GM23338 (cell line): ENCODE data around the gene GRIA2. TPM values are rescaled to one million over a fixed set of nuclear protein-coding genes. Genes with fewer than 3 reads are reported as not detected.

Experiments used
- ATAC-seq: fragments of 200-7000 bp; cut with Tn5 transposase; 3 replicates; pipeline ENCODE4 v1.9.1; 2020
- DNase-seq: peaks from one replicate; pipeline ENCODE4 v3.0.0-alpha.2; 2015; ENCODE audit warnings: low spot score
- H2AFZ ChIP-seq: fragments of 200-600 bp; sonication (generic); 2 replicates; pipeline ENCODE4 v1.8.0; 2016; ENCODE audit warnings: antibody characterized with exemption, mild to moderate bottlenecking, moderate library complexity
- H3F3A ChIP-seq: fragments of 200-600 bp; sonication (generic); replicated peaks from 2 replicates; pipeline ENCODE4 v1.8.0; 2017; ENCODE audit warnings: antibody characterized with exemption, mixed run types, low read depth
- H3K27ac ChIP-seq: fragments of 200-600 bp; sonication (generic); 2 replicates; pipeline ENCODE4 v1.6.1; 2016; ENCODE audit warnings: low read depth
- H3K27me3 ChIP-seq: fragments of 200-600 bp; sonication (generic); 2 replicates; pipeline ENCODE4 v1.8.0; 2016; ENCODE audit warnings: mild to moderate bottlenecking, mixed run types, moderate library complexity; ENCODE audit not compliant: insufficient read depth
- H3K36me3 ChIP-seq: fragments of 200-600 bp; sonication (generic); 2 replicates; pipeline ENCODE4 v1.8.0; 2016; ENCODE audit warnings: mild to moderate bottlenecking; ENCODE audit not compliant: insufficient read depth
- H3K4me1 ChIP-seq: fragments of 200-600 bp; sonication (generic); 2 replicates; pipeline ENCODE4 v1.8.0; 2016; ENCODE audit warnings: mild to moderate bottlenecking, moderate library complexity; ENCODE audit not compliant: insufficient read depth
- H3K4me2 ChIP-seq: fragments of 200-600 bp; sonication (generic); 2 replicates; pipeline ENCODE4 v1.7.1; 2017; ENCODE audit warnings: mixed run types
- H3K4me3 ChIP-seq: fragments of 200-600 bp; sonication (generic); 2 replicates; pipeline ENCODE4 v1.6.1; 2016; ENCODE audit warnings: mixed run types
- H3K79me2 ChIP-seq: fragments of 200-600 bp; sonication (generic); replicated peaks from 2 replicates; pipeline ENCODE4 v1.8.0; 2017; ENCODE audit warnings: mild to moderate bottlenecking; ENCODE audit not compliant: insufficient read depth
- H3K9me2 ChIP-seq: fragments of 200-600 bp; sonication (generic); 2 replicates; pipeline ENCODE4 v1.8.0; 2017; ENCODE audit not compliant: insufficient read depth
- H4K20me1 ChIP-seq: fragments of 200-600 bp; sonication (generic); replicated peaks from 2 replicates; pipeline ENCODE4 v1.8.0; 2017; ENCODE audit warnings: mild to moderate bottlenecking; ENCODE audit not compliant: insufficient read depth
- H3K27ac Mint-ChIP-seq: 2 replicates; pipeline ENCODE4 v1.8.0; 2020; ENCODE audit warnings: inconsistent platforms, mild to moderate bottlenecking, moderate library complexity, mixed read lengths
- H3K27me3 Mint-ChIP-seq: 3 replicates; pipeline ENCODE4 v1.8.0; 2022; ENCODE audit warnings: low read depth, mild to moderate bottlenecking, moderate library complexity, mixed read lengths, inconsistent platforms; ENCODE audit not compliant: insufficient read depth, poor library complexity
- H3K36me3 Mint-ChIP-seq: 3 replicates; pipeline ENCODE4 v1.8.0; 2021; ENCODE audit warnings: low read depth, mild to moderate bottlenecking, inconsistent platforms, moderate library complexity, mixed read lengths
- H3K4me1 Mint-ChIP-seq: 3 replicates; pipeline ENCODE4 v1.8.0; 2020; ENCODE audit warnings: mild to moderate bottlenecking, inconsistent platforms, mixed read lengths
- H3K4me3 Mint-ChIP-seq: 3 replicates; pipeline ENCODE4 v1.8.0; 2021; ENCODE audit warnings: moderate library complexity, mild to moderate bottlenecking, inconsistent platforms, mixed read lengths
- H3K9me3 Mint-ChIP-seq: 3 replicates; pipeline ENCODE4 v1.8.0; 2020; ENCODE audit warnings: moderate library complexity, mild to moderate bottlenecking, inconsistent platforms, mixed read lengths
- CREB1 ChIP-seq: fragments of 250-450 bp; sonication (Bioruptor Pico); IDR thresholded peaks from 2 replicates; pipeline ENCODE4 v1.5.0; 2020; ENCODE audit warnings: low read depth, mild to moderate bottlenecking, moderate library complexity
- CTCF ChIP-seq, 2 experiments: fragments of 200-600 bp in 1 of 2; sonication (generic) in 1 of 2; conservative IDR thresholded peaks; 2 replicates each; pipeline versions ENCODE4 v1.5.1 to v1.6.1; 2016 to 2017; ENCODE audit warnings: antibody characterized with exemption in 2 of 2, low read depth in 2 of 2, mild to moderate bottlenecking in 2 of 2, moderate library complexity in 1 of 2
- ETS1 ChIP-seq: IDR thresholded peaks from 2 replicates; pipeline ENCODE4 v1.6.1; 2016; ENCODE audit warnings: antibody characterized with exemption
- EZH2 ChIP-seq: fragments of 200-600 bp; sonication (generic); IDR thresholded peaks from one replicate; pipeline ENCODE4 v1.8.0; 2017; ENCODE audit warnings: antibody characterized with exemption, mild to moderate bottlenecking, low read depth; ENCODE audit not compliant: unreplicated experiment
- EZH2phosphoT487 ChIP-seq: fragments of 200-600 bp; sonication (generic); IDR thresholded peaks from one replicate; pipeline ENCODE4 v1.8.1; 2018; ENCODE audit warnings: antibody characterized with exemption; ENCODE audit not compliant: unreplicated experiment
- JUNB ChIP-seq: IDR thresholded peaks from one replicate; pipeline ENCODE4 v1.6.1; 2016; ENCODE audit warnings: antibody characterized with exemption; ENCODE audit not compliant: unreplicated experiment
- NANOG ChIP-seq: IDR thresholded peaks from 2 replicates; pipeline ENCODE4 v1.6.1; 2016; ENCODE audit warnings: antibody characterized with exemption, borderline replicate concordance
- POLR2AphosphoS5 ChIP-seq: IDR thresholded peaks from 2 replicates; pipeline ENCODE4 v1.6.1; 2016; ENCODE audit warnings: antibody characterized with exemption, low read depth
- STAT1 ChIP-seq: IDR thresholded peaks from one replicate; pipeline ENCODE4 v1.6.1; 2016; ENCODE audit warnings: antibody characterized with exemption; ENCODE audit not compliant: unreplicated experiment
- ZNF114 ChIP-seq: fragments of 250-450 bp; sonication (Bioruptor Pico); IDR thresholded peaks from 2 replicates; pipeline ENCODE4 v1.5.0; 2020; ENCODE audit warnings: mild to moderate bottlenecking, moderate library complexity
- ZNF331 ChIP-seq: fragments of 250-450 bp; sonication (Bioruptor Pico); IDR thresholded peaks from 2 replicates; pipeline ENCODE4 v1.5.0; 2020; ENCODE audit warnings: low read depth, mild to moderate bottlenecking, moderate library complexity
- ZNF462 ChIP-seq: fragments of 250-450 bp; sonication (Bioruptor Pico); IDR thresholded peaks from 2 replicates; pipeline ENCODE4 v1.5.0; 2020; ENCODE audit warnings: mild to moderate bottlenecking, moderate library complexity
- polyA plus RNA-seq: library from polyadenylated mRNA; unstranded; fragments of >200 nt; fragmentation: Nextera tagmentation; extraction: Ambion mirVana; gene quantifications from 2 replicates; pipeline ENCODE4 v1.2.1, GENCODE V29; 2016
- total RNA-seq: library from RNA; depleted of rRNA; stranded (reverse); fragments of >200 nt; shearing (Covaris generic); gene quantifications from 2 replicates; pipeline ENCODE4 v1.2.3, GENCODE V29; 2014
- TF ChIP-seq, protein P1 (sequence below): IDR thresholded peaks from one replicate; pipeline ENCODE4 v1.6.1; 2018; ENCODE audit warnings: antibody characterized with exemption; ENCODE audit not compliant: unreplicated experiment

The GRIA2 gene
- total and polyA plus RNA-seq, 2 experiments from 2014 or later, result not detected

DNA sequence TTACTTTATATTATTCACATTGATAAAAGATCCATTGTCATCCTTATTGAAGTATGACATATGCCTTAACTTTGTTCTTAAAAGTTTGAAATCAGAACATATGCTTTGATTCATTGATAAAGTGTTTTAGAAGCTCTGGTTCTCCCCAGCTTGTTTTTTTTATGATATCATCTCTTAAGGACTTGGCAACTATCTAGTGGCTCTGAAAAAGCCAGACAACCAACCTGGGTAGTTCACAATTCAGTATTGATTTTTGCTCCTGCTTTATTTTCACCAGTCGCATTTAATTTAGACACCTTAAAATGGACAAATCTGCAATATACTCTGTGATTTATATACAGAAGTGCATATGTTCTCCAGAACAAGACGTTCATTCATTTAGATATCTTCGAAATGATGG lies 70.1 kb downstream of the GRIA2 start:
- H3K4me3 Mint-ChIP-seq, result no peak overlapping the region
- H3K4me3 ChIP-seq, result no peak overlapping the region
- DNase-seq (no peak), ATAC-seq (no peak)
- no peak overlapping the region for H3K27ac Mint-ChIP-seq
- no peak overlapping the region for H2AFZ ChIP-seq
- H4K20me1 ChIP-seq, result no peaks in the 10 kb centered on the region
- no peaks in the 10 kb centered on the region for H3K27me3 Mint-ChIP-seq
- no peaks in the 10 kb centered on the region for H3K27me3 ChIP-seq
- H3K9me3 Mint-ChIP-seq, result no peaks in the 10 kb centered on the region
- H3K79me2 ChIP-seq, result no peaks in the 10 kb centered on the region
- no peaks in the 10 kb centered on the region for H3K9me2 ChIP-seq
- peaks cover 8% of the 10 kb centered on the region; the same call in 1 of the 2 replicates for H3K4me1 ChIP-seq
- no peak overlapping the region for H3K4me2 ChIP-seq
- no peaks in the 10 kb centered on the region for H3K36me3 Mint-ChIP-seq
- no peaks in the 10 kb centered on the region for H3K36me3 ChIP-seq
- TF ChIP-seq EZH2phosphoT487 (no peak), CREB1 (CRISPR knock-in tag) (no peak), POLR2AphosphoS5 (no peak), STAT1 (no peak), JUNB (no peak), ZNF331 (no peak), ZNF114 (CRISPR knock-in tag) (no peak), CTCF (conservative IDR thresholded peaks at IDR 0.05; ENCODE audit: low read depth in 2 of 2) (no peak), EZH2 (no peak), NANOG (no peak), ZNF462 (CRISPR knock-in tag) (no peak), ETS1 (no peak)
- TF ChIP-seq, protein P1, sequence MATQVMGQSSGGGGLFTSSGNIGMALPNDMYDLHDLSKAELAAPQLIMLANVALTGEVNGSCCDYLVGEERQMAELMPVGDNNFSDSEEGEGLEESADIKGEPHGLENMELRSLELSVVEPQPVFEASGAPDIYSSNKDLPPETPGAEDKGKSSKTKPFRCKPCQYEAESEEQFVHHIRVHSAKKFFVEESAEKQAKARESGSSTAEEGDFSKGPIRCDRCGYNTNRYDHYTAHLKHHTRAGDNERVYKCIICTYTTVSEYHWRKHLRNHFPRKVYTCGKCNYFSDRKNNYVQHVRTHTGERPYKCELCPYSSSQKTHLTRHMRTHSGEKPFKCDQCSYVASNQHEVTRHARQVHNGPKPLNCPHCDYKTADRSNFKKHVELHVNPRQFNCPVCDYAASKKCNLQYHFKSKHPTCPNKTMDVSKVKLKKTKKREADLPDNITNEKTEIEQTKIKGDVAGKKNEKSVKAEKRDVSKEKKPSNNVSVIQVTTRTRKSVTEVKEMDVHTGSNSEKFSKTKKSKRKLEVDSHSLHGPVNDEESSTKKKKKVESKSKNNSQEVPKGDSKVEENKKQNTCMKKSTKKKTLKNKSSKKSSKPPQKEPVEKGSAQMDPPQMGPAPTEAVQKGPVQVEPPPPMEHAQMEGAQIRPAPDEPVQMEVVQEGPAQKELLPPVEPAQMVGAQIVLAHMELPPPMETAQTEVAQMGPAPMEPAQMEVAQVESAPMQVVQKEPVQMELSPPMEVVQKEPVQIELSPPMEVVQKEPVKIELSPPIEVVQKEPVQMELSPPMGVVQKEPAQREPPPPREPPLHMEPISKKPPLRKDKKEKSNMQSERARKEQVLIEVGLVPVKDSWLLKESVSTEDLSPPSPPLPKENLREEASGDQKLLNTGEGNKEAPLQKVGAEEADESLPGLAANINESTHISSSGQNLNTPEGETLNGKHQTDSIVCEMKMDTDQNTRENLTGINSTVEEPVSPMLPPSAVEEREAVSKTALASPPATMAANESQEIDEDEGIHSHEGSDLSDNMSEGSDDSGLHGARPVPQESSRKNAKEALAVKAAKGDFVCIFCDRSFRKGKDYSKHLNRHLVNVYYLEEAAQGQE, result no peak
- no peak overlapping the region for H3K27ac ChIP-seq
- H3K4me1 Mint-ChIP-seq, result peaks cover 9% of the 10 kb centered on the region; the same call in 2 of the 3 replicates
- H3F3A ChIP-seq, result no peaks in the 10 kb centered on the region
